GM23338 (cell line): ENCODE measurements around the gene MCFD2.

Experiments used
- EZH2 ChIP-seq: fragments of 200-600 bp; sonication (generic); IDR thresholded peaks from one replicate; pipeline ENCODE4 v1.8.0; 2017; ENCODE audit warnings: antibody characterized with exemption, mild to moderate bottlenecking, low read depth; ENCODE audit not compliant: unreplicated experiment
- EZH2phosphoT487 ChIP-seq: fragments of 200-600 bp; sonication (generic); IDR thresholded peaks from one replicate; pipeline ENCODE4 v1.8.1; 2018; ENCODE audit warnings: antibody characterized with exemption; ENCODE audit not compliant: unreplicated experiment
- POLR2AphosphoS5 ChIP-seq: IDR thresholded peaks from 2 replicates; pipeline ENCODE4 v1.6.1; 2016; ENCODE audit warnings: antibody characterized with exemption, low read depth
- ZNF114 ChIP-seq: fragments of 250-450 bp; sonication (Bioruptor Pico); IDR thresholded peaks from 2 replicates; pipeline ENCODE4 v1.5.0; 2020; ENCODE audit warnings: mild to moderate bottlenecking, moderate library complexity
- TF ChIP-seq, protein P1 (sequence below), 2 experiments: fragments of 200-600 bp in 1 of 2; sonication (generic) in 1 of 2; conservative IDR thresholded peaks; 2 replicates each; pipeline versions ENCODE4 v1.5.1 to v1.6.1; 2016 to 2017; ENCODE audit warnings: antibody characterized with exemption in 2 of 2, low read depth in 2 of 2, mild to moderate bottlenecking in 2 of 2, moderate library complexity in 1 of 2

DNA sequence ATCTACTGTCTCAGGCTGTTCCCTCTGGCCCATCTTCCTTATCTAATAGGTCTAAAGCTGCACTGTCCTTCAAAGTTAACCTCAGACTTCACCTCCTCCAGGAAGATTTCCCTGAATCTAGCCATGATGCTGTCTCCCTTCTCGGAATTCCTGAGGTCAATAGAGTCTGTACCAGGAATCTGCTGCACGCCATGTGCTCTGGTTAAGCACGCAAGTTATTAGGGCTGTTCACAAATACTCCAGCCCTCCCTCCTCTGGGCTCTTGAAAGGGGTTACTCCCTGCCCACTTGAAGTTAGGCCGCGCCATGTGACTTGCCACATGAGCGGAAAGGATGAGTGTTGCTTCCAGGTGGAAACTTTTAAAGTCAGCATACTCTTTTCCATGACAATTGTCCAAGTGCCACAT lies 43.6 kb downstream of the MCFD2 start:
- TF ChIP-seq EZH2phosphoT487 (no peak), EZH2 (no peak), ZNF114 (no peak), POLR2AphosphoS5 (no peak)
- TF ChIP-seq, protein P1, sequence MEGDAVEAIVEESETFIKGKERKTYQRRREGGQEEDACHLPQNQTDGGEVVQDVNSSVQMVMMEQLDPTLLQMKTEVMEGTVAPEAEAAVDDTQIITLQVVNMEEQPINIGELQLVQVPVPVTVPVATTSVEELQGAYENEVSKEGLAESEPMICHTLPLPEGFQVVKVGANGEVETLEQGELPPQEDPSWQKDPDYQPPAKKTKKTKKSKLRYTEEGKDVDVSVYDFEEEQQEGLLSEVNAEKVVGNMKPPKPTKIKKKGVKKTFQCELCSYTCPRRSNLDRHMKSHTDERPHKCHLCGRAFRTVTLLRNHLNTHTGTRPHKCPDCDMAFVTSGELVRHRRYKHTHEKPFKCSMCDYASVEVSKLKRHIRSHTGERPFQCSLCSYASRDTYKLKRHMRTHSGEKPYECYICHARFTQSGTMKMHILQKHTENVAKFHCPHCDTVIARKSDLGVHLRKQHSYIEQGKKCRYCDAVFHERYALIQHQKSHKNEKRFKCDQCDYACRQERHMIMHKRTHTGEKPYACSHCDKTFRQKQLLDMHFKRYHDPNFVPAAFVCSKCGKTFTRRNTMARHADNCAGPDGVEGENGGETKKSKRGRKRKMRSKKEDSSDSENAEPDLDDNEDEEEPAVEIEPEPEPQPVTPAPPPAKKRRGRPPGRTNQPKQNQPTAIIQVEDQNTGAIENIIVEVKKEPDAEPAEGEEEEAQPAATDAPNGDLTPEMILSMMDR (conservative IDR thresholded peaks at IDR 0.05; ENCODE audit: low read depth in 2 of 2) = no peak
